ENCODE data around the gene PHF24. TPM values are rescaled to one million over a fixed set of nuclear protein-coding genes. Genes with fewer than 3 reads are reported as not detected.
A peak's percentile ranks its signal among the peaks of the same experiment; 100 is the strongest.

The PHF24 gene
- total RNA-seq, 2 donors from 2014 or later = 0.16 TPM; not detected in 1

- Mint-ChIP-seq H3K36me3 (ENCODE audit: low read depth) (peaks cover 27% of the 10 kb centered on the region), H3K27ac (peak within 1 kb of the TSS; percentile 97), H3K27me3 (no peaks in the 10 kb centered on the region), H3K4me1 (peaks cover 59% of the 10 kb centered on the region), H3K4me3 (peak within 1 kb of the TSS; percentile 96), H3K9me3 (no peaks in the 10 kb centered on the region)
- peak; percentile 88 for ATAC-seq (replicated peaks)
Measured at GRCh38 chr9:34989003-34989945, 31.2 kb downstream of the PHF24 start, which contains the start of gene DNAJB5. DNAJB5 (plus strand) TSS chr9:34989745; CDS start chr9:34990631, 886 bp downstream.

- ATAC-seq (replicated peaks) = no peak
- Mint-ChIP-seq H3K27ac (peak overlapping the region; percentile 56), H3K9me3 (no peaks in the 10 kb centered on the region), H3K27me3 (no peaks in the 10 kb centered on the region), H3K36me3 (ENCODE audit: low read depth) (peaks cover 29% of the 10 kb centered on the region), H3K4me3 (peak overlapping the region; percentile 96), H3K4me1 (peaks cover 56% of the 10 kb centered on the region)
Measured at GRCh38 chr9:34989946-34990635, 32.0 kb downstream of the PHF24 start.

GRCh38 chr9:34990908-34991606, 33.0 kb downstream of the PHF24 start:
- Mint-ChIP-seq H3K4me1 (peaks cover 49% of the 10 kb centered on the region), H3K9me3 (no peaks in the 10 kb centered on the region), H3K27me3 (no peaks in the 10 kb centered on the region), H3K27ac (peak overlapping the region; percentile 56), H3K36me3 (ENCODE audit: low read depth) (peaks cover 35% of the 10 kb centered on the region), H3K4me3 (peak overlapping the region; percentile 96)
- no peak for ATAC-seq (replicated peaks)

- peak overlapping the region; percentile 87 for H3K27ac Mint-ChIP-seq
- peaks cover 46% of the 10 kb centered on the region for H3K4me1 Mint-ChIP-seq
- H3K36me3 Mint-ChIP-seq (ENCODE audit: low read depth) = peaks cover 42% of the 10 kb centered on the region
- no peaks in the 10 kb centered on the region for H3K9me3 Mint-ChIP-seq
- no peaks in the 10 kb centered on the region for H3K27me3 Mint-ChIP-seq
- peak overlapping the region; percentile 96 for H3K4me3 Mint-ChIP-seq
- no peak for ATAC-seq (replicated peaks)
Measured at GRCh38 chr9:34991607-34992375, 33.7 kb downstream of the PHF24 start.

GRCh38 chr9:34992376-34992951, 34.4 kb downstream of the PHF24 start:
- Mint-ChIP-seq H3K36me3 (ENCODE audit: low read depth) (peaks cover 49% of the 10 kb centered on the region), H3K9me3 (no peaks in the 10 kb centered on the region)

GRCh38 chr9:34993502-34994259, 35.6 kb downstream of the PHF24 start:
- peak overlapping the region; percentile 87 for H3K27ac Mint-ChIP-seq
- H3K9me3 Mint-ChIP-seq = no peaks in the 10 kb centered on the region
- peaks cover 47% of the 10 kb centered on the region for H3K36me3 Mint-ChIP-seq (ENCODE audit: low read depth)
- peak overlapping the region; percentile 96 for H3K4me3 Mint-ChIP-seq
- no peaks in the 10 kb centered on the region for H3K27me3 Mint-ChIP-seq
- no peak for ATAC-seq (replicated peaks)
- H3K4me1 Mint-ChIP-seq = peaks cover 38% of the 10 kb centered on the region

More at GRCh38 chr9:34992376-34992951, 34.4 kb downstream of the PHF24 start:
- Mint-ChIP-seq H3K4me3 (peak overlapping the region; percentile 96), H3K27ac (peak overlapping the region; percentile 87), H3K27me3 (no peaks in the 10 kb centered on the region), H3K4me1 (peaks cover 42% of the 10 kb centered on the region)
- peak; percentile 28 for ATAC-seq (replicated peaks)

GRCh38 chr9:34994260-34994899, 36.3 kb downstream of the PHF24 start:
- H3K27me3 Mint-ChIP-seq = no peaks in the 10 kb centered on the region
- peak overlapping the region; percentile 87 for H3K27ac Mint-ChIP-seq

GRCh38 chr9:34994900-34995669, 37.0 kb downstream of the PHF24 start:
- peaks cover 39% of the 10 kb centered on the region for H3K36me3 Mint-ChIP-seq (ENCODE audit: low read depth)
- no peak overlapping the region for H3K4me3 Mint-ChIP-seq
- ATAC-seq (replicated peaks) = no peak
- peaks cover 36% of the 10 kb centered on the region for H3K4me1 Mint-ChIP-seq
- peak overlapping the region; percentile 73 for H3K27ac Mint-ChIP-seq
- no peaks in the 10 kb centered on the region for H3K27me3 Mint-ChIP-seq
- no peaks in the 10 kb centered on the region for H3K9me3 Mint-ChIP-seq

More at GRCh38 chr9:34994260-34994899, 36.3 kb downstream of the PHF24 start:
- ATAC-seq (replicated peaks) = no peak
- peaks cover 36% of the 10 kb centered on the region for H3K4me1 Mint-ChIP-seq
- peak overlapping the region; percentile 96 for H3K4me3 Mint-ChIP-seq
- H3K9me3 Mint-ChIP-seq = no peaks in the 10 kb centered on the region
- H3K36me3 Mint-ChIP-seq (ENCODE audit: low read depth) = peaks cover 41% of the 10 kb centered on the region

GRCh38 chr9:34995670-34996060, 37.6 kb downstream of the PHF24 start:
- ATAC-seq (replicated peaks) = no peak
- no peaks in the 10 kb centered on the region for H3K9me3 Mint-ChIP-seq
- peaks cover 35% of the 10 kb centered on the region for H3K4me1 Mint-ChIP-seq
- H3K36me3 Mint-ChIP-seq (ENCODE audit: low read depth) = peaks cover 36% of the 10 kb centered on the region
- H3K27ac Mint-ChIP-seq = peak overlapping the region; percentile 73
- no peak overlapping the region for H3K4me3 Mint-ChIP-seq
- H3K27me3 Mint-ChIP-seq = no peaks in the 10 kb centered on the region

- ATAC-seq (replicated peaks) = no peak
- no peaks in the 10 kb centered on the region for H3K27me3 Mint-ChIP-seq
- peaks cover 35% of the 10 kb centered on the region for H3K4me1 Mint-ChIP-seq
- H3K4me3 Mint-ChIP-seq = no peak overlapping the region
- no peaks in the 10 kb centered on the region for H3K9me3 Mint-ChIP-seq
- H3K27ac Mint-ChIP-seq = peak overlapping the region; percentile 57
- H3K36me3 Mint-ChIP-seq (ENCODE audit: low read depth) = peaks cover 30% of the 10 kb centered on the region
Measured at GRCh38 chr9:34996181-34996904, 38.3 kb downstream of the PHF24 start.

GRCh38 chr9:34996905-34997279, 38.8 kb downstream of the PHF24 start:
- H3K36me3 Mint-ChIP-seq (ENCODE audit: low read depth) = peaks cover 30% of the 10 kb centered on the region
- H3K27ac Mint-ChIP-seq = peak overlapping the region; percentile 57
- ATAC-seq (replicated peaks) = no peak
- peaks cover 36% of the 10 kb centered on the region for H3K4me1 Mint-ChIP-seq
- H3K27me3 Mint-ChIP-seq = no peaks in the 10 kb centered on the region
- no peaks in the 10 kb centered on the region for H3K9me3 Mint-ChIP-seq
- H3K4me3 Mint-ChIP-seq = no peak overlapping the region

All from activated T-helper 17 cell treated with anti-CD3 and anti-CD28 coated beads, Interleukin-2, amount 50 U/mL, for 72 hours (primary cell).